Hematopoietic multipotent progenitor cell treated with erythropoietin and hydrocortisone succinate and interleukin-3 and kit ligand, for 4 days (in vitro differentiated cells): ENCODE measurements around the gene PRDM2.
"Not testable (repeated sequence)": the region's sequence is repeated elsewhere in the genome, so short reads cannot be mapped to it uniquely, and the experiment has no call there.

ENCODE experiments used
- DNase-seq: peaks from one replicate; pipeline ENCODE4 v3.0.0-alpha.2; 2015

PRDM2 gene

GRCh38 chr1:13699510-13699909 lies 478 bp upstream of the PRDM2 start:
- DNase-seq: peak; percentile 27

DNA sequence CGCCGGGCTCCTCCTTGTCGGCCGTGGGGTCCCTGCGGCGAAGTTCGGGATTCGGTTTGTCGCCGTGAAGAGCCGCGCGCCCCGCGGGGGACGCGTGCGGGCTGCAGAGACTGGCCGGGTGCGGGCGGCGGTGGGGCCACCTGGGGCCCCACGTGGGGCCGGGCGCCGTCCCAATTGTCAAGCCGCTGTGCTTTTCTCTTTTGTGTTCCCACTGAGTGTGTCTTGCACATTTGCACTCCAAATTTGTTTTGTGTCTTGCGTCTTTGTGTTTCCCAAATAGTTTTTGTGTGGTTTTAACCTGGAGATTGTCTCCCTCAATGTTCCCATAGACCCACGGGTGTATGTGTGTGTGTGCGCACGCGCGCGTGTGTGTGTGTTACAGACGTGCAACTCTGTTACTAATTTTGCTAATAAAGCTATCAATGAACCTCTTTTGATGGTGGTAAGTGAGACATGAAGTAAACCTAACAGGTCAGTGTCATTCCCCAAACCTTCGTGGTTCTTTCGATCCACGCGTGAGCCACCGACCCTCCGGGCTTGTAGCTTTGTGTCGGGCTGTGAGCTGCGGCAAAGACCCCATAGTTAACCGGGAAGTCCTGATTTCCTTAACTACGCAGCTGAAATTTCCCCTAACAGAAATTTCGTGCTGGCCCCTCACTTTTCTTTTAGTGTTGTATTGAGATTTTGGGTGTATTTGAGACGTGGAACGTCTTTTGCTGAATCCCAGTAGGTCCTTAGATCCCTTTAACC lies 708 bp downstream of the PRDM2 start:
- peak; percentile 65 for DNase-seq

DNA sequence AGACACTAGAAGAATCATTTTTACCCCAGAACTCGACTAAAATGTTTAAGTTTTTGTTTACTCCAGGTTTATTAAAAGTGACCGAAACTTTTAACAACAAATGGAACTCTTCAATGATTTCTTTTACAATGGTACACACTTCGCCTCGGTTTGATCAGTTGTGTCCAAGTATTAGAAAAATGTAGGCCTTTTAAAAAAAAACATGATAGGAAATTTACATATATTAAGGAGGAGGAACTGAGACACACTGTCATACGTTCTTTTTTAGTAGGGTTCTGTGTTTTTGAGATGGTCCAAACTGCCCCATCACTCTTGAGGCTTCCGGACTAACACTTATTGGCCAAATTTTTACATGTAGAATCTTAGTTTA lies 1.3 kb downstream of the PRDM2 start:
- DNase-seq: no peak

DNA sequence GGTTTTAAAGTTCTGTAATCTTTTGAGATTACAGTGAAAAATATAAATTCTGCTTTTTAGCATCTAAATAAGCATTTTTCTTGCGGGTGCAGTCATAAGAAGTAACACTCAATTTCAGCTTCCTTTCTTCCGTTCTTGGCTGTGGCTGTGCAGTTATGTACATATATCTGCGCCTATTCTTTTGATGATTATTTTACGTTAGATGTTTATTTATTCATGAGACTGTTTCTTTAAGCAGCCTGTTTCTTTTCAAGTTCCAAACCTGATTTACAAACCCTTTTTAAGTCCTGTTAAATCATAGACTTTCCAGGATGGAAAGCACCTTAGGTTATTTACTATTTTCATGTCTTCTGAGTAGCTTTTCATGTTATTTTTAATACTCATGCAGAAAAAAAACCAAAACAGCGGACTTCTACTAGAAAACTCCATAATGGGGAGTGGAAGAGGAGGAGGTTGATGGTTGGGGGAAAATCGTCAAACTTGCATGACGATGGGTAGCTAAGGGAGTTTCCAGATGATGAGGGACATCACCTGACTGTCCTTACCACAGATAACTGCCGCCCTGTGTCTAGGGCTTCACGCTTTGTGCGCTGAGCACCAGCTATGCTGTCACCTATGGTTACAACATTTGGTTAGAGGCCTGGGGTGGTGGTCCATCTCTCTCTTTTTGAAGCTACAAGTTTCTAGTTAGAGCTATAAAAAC lies 2.6 kb downstream of the PRDM2 start:
- DNase-seq: no peak

GRCh38 chr1:13703128-13703513 lies 3.1 kb downstream of the PRDM2 start:
- DNase-seq: no peak

- no peak for DNase-seq
Observed at GRCh38 chr1:13703558-13704490, 3.8 kb downstream of the PRDM2 start.

DNA sequence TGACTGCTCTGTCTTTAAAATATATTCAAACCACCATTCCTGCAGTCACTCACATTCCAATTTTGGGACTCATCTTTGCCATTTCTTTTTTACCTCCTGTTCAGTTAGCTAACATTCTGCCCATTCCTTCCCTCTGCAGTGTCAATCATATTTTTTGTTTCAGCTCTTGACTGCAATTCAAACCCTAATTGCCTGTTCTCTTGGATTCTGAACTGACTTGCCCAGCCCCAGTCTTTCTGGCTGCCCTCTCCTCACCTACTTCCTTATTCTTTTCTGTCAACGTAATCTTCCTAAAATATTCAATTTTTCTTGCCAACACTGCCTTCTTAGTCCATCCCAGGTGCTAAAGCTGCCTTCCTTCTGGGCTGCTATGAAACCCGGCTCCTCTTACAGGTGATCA lies 6.1 kb downstream of the PRDM2 start:
- DNase-seq: peak; percentile 23

GRCh38 chr1:13707164-13707563 lies 7.2 kb downstream of the PRDM2 start:
- no peak for DNase-seq

DNA sequence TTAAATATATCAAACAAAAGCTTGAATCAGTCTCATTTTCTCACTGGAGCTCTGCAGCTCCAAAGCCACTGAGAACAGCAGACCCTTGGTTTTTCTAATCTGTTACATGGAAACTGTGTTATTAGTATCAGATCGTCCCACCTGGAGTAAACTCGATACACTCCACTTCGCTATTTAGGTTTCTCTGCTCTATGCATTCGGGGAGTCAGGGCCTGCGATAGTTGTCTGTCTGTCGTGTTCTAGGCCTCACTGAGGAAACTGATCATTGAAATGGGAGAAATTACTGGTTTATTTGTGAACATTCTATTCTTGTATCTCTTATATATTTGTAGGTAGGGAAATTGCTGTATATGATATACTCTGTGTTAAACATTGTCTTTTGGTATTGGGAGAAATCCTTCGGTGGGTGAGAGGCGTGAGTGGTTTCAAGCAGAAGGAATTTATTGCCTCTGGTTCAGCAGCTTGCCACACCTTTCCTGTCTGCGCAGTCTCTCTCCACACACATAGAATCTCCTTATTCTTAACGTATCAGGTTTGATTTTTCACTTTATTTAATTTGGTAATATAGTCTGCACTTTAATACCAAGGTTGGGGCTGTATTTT lies 8.5 kb downstream of the PRDM2 start:
- DNase-seq: no peak

- no peak for DNase-seq
Observed at GRCh38 chr1:13710086-13710485, 10.1 kb downstream of the PRDM2 start.

DNA sequence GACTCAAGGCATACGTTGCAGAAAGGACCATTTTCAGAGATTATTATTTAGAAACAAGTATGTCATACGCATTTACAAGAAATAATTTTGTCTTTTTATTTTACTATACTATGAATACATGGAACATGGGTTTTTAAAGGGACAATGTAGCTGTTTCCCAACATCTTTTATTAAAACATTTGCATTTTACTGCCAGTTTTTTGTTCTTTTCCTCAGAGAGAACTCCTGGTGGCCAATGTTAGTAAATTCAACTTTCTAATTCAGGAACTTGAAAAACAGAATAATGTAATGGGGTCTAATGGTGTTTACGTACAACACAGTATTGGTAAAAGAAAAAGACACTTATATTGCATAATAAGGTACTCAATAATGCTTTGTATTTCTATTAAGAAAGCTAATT lies 14.9 kb downstream of the PRDM2 start:
- peak; percentile 45 for DNase-seq

DNA sequence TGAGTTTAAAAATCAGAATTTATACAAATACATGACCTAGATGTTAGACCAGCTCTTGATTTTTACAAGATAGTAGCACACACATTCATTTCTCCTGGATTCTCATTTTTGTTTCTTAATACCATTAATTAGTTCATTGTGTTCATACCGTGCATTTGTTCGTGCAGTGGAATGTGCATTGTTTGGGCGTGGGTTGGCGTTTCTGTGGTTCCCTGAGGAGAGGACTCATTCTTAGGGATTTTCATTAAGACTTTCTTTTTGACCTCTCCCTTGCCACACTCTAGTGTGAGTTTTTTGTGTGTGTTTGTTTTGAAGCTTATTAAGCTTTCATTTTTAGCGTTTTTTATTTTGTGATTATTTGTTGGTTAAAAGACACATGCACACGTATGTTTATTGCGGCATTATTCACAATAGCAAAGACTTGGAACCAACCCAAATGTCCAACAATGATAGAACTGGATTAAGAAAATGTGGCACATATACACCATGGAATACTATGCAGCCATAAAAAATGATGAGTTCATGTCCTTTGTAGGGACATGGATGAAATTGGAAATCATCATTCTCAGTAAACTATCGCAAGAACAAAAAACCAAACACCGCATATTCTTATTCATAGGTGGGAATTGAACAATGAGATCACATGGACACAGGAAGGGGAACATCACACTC lies 15.8 kb downstream of the PRDM2 start:
- not testable (repeated sequence) for DNase-seq

DNA sequence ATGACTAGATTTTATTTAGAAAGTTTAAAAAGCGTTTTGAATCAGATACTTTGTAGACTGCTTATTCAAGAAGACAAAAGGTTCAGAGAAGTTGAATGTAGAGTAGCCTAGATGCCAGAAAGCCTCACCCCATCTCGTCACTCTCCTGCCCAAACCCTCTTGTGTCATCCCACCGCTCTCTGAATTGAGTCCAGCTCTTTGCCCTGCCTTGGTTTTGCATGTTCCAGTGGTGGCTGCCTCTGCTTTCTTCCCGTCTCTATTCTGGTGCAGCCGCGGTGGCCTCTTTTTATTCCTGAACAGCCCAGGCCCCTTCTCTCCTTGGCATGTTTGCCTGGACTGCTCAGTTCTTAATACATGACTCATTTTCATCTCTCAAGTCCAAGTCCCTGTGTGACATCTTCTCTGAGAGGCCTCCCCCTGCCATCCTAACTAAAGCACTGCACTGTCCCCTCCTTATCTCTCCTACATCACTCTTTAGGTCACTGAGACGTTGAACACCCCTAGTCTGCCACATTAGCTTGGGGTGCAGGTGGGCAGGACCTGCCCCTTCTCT lies 22.9 kb downstream of the PRDM2 start:
- no peak for DNase-seq

GRCh38 chr1:13723810-13724209 lies 23.8 kb downstream of the PRDM2 start:
- peak; percentile 72 for DNase-seq

GRCh38 chr1:13725714-13726175 lies 25.8 kb downstream of the PRDM2 start:
- DNase-seq: peak; percentile 77

GRCh38 chr1:13728091-13728715 lies 28.2 kb downstream of the PRDM2 start:
- DNase-seq: no peak

DNA sequence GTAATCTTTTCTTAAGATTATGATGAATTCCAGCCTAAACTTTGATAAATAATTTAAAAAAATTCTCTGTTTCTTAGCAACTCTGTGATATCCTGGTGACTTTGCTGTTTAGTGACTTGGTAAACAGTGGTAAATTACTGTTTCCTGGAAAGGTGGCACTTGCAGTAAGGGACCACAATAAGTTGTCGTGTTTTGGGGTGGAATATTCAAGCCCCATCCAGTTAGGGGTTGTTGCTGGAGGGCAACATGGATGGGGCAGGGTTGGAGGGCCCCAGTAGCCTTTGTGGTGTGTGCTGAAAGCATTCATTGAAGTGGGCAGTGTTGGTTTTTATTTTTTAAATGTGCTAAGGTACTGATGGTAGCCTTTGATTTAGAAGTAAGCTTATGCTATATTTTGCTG lies 30.3 kb downstream of the PRDM2 start:
- DNase-seq: no peak

DNA sequence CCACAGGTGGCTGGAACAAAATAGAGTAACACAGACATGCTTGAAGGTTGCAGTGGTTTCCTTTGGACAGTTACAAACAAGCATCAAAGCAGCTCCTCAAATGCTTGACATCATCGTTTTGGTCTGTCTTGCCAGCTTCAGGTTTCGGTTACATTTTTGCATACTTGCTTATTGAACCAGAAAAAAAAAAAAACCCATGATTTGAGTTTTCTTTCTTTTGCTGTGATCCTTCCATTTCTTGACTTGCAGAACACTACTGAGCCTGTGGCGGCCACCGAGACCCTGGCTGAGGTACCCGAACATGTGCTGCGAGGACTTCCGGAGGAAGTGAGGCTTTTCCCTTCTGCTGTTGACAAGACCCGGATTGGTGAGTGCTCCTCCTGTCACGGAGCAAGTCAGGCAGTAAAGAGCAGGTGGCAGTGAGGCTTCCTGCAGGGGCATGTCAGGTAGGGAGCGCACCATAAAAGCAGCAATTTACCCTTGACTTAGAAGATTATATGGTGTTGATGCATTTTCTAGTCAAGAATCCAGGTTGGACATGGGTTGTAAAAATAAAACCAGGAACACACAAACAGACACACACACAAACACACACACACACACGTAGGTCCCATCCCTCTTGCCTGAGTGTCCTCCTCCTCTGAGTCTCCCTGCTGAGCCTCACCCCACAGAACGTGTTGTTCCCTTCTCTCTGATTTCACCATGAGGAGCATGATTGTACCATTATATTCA lies 30.9 kb downstream of the PRDM2 start:
- peak; percentile 80 for DNase-seq

GRCh38 chr1:13731897-13732296 lies 31.9 kb downstream of the PRDM2 start:
- no peak for DNase-seq

DNA sequence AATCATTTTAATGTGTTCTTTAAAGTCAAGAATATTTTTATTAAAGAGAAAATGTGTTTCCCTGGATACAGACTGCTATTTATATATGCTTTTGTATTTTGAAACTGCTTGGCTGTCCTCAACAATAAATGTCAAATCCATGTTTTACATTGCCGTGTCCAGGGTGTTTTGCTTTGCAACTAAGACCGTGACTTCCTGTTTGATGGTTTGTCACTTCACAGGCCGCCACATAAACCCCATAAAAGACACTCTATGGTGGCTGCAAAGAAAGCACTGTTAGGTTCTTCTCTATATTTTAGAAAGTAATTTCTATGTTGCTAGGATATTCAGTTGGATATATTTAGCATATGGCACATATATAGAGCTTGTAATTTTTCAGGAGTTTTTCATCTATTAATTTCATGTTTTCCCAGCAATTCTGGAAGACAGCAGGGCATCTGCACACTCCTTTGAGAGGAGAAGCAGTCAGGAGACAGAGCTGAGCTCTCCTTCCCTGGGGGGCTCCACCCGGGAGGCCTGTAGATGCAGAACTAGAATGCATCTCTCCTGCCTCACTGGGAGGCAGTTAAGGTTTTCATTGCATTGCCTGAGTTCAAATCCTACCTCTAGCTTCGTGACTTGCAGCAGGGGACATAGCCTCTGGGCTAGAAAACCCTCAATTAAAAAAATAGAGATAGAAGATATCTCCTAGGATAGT lies 33.1 kb downstream of the PRDM2 start:
- peak; percentile 72 for DNase-seq
